ENCODE data around the gene DYRK1B.
"Not testable (repeated sequence)": the region's sequence is repeated elsewhere in the genome, so short reads cannot be mapped to it uniquely, and the experiment has no call there.

DYRK1B gene

DNA sequence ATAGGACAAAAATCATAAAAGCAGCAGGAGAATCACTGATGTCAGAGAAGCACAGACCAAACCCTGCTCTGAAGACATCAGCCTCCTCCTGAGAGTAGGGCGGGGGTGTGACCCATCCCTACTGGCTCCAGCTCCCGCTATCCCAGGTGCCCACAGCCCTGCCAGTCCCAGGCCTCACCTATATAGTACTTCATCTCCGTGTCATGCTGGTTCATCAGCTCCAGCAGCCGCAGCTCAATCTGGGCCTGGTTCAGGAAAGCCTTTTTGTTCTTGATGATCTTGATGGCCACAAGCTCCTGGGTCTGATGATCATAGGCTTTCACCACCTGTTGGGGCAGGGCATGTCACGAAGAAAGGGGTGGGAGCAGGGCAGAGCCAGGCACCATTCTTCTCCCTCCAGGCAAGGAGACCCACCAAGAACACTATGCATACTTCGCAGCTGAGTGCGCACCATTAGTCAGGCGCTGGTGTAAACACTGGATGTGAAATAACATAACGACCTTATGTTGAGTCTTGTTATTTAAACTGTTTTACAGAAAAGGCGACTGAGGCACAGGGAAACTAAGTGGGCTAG, 4.2 kb downstream of the DYRK1B start:
- no peak for DNase-seq

DNA sequence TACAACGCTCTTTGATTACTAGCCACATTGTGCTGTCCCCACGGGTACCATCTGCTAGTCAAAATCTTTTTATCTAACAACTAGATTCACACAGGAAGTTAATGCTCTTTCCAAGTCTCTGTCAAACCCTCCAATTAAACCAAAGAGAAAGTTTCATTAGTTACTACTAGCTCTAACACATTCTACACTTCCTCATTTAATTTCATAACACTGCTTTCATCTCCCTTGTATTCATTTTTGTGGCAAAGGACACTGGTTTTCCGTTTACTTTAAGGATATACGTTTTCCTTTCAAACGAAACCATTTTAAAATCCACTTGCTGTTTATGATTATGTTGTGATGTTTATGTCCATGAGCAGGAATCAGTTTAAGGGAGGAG, 5.3 kb downstream of the DYRK1B start:
- no peak for DNase-seq

DNA sequence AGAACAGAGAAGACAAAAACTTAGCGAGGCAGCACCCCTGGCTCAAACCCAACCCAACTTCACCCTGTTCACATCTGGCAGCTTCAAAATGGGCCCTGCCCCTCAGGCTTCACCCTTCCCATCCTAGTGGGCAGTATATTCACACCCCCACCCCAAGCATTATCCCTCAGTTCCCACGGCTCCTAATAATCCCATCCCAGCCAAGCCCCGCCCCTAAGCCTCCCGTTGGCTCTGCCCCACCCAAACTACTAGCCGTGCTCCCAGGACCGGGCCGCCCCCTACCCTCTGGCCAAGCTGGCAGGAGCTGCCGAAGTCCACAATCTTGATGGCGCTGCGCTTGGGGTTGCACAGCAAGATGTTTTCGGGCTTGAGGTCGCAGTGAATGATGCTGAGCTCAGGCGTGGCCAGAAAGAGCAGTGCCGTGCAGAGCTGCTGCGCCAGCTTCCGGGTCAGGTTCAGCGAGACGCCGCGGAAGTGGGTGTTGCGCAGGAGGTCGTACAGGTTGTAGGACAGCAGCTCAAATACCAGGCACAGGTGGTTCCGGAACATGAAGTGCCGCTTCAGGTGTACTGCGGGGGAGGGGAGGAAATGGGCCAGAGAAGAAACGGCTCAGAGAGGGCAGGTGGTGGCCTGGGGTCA, 5.8 kb downstream of the DYRK1B start:
- DNase-seq: peak in 1 of 3 experiments; percentile 58

DNA sequence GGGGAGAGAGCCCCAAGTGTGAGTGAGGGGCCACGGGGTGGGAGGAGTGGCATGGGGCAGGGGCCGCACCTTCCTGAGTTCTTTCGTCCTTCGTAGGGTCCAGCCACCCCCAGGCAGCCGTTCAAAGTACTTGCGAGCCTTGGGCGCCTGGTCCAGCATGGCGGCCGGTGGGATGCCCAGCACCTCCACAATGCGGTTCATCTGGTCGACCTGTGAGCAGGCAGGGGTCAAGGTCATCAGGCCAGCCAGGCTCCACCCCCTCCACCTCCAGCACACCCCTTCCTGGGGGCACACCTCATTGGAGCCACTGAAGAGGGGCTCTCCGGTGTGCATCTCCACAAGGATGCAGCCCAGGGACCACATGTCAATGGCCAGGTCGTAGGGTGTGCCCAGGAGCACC, 6.7 kb downstream of the DYRK1B start:
- no peak for DNase-seq

DNA sequence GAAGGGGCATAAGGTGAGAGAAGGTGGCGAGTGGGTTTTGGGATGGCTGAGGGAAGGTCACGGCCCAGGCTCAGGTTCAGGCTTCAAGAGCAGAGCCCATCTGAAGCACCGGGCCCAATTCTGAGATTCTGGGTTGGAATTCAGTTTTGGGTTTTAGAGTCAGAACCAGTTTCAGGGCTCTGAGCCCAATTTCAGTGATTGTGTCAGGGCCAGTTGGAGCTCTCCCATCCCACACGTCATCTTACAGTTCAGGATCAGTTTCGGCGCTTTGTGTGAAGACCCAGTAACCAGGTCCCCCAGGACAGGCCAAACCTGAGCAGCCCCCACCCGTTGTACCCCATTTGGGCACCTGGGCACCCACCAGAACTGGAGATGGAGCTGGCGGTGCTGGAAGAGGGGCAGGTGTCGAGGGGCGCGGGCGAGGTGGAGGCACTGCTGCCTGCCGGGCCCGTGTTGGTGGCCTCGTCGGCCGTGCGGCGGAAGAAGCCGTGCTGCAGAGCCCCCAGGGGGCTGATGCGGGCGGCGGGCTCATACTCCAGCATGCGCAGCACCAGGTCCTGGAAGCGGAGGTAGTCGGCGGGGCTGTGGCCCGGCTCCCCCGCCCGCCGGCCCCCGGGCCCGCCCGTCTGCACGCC, 7.5 kb downstream of the DYRK1B start:
- no peak for DNase-seq

DNA sequence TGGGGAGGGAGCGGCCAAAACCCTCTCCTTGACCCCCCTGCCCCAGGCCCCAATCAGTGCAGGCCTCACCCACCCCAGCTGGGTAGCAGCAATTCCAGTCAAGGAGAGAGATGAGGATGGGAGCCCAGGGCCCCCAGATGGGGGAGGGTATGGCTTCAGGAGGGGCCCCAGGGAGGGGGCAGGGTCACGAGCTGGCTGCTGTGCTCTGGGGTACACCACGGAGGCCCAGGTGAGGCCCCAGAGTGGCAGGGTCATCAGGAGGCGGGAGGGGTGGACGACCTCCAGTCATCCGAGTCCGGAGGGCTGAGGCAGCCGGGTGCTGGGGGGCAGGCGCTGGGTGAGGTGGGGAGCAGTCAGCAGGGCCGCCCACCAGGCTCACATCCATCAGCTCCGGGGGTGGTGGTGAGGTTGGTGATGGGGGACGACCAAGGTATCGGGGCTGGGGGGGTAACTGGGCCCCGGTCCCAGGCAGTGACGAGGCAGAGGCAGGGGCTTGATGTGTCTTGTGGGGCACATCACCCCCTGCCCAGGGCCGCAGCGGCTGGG, 8.4 kb downstream of the DYRK1B start:
- DNase-seq: no peak

DNA sequence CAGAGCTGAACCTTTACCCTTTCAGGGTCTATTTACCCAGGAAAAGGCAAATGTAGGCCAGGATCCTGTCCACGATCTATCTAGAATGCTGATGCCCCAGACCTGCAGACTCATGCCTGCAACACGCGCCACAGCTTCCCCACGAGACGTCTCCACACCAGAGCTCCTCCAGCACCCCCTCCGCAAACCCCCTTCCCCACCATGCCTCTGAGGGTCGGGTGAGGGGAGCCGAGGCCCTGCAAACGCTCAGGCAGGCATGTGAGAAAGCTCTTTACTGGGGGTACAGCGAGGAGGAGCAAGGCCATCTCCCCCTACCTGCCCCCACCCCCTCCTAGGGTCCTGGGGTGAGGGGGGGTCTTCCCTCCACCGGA, 8.9 kb downstream of the DYRK1B start:
- no peak for DNase-seq

DNA sequence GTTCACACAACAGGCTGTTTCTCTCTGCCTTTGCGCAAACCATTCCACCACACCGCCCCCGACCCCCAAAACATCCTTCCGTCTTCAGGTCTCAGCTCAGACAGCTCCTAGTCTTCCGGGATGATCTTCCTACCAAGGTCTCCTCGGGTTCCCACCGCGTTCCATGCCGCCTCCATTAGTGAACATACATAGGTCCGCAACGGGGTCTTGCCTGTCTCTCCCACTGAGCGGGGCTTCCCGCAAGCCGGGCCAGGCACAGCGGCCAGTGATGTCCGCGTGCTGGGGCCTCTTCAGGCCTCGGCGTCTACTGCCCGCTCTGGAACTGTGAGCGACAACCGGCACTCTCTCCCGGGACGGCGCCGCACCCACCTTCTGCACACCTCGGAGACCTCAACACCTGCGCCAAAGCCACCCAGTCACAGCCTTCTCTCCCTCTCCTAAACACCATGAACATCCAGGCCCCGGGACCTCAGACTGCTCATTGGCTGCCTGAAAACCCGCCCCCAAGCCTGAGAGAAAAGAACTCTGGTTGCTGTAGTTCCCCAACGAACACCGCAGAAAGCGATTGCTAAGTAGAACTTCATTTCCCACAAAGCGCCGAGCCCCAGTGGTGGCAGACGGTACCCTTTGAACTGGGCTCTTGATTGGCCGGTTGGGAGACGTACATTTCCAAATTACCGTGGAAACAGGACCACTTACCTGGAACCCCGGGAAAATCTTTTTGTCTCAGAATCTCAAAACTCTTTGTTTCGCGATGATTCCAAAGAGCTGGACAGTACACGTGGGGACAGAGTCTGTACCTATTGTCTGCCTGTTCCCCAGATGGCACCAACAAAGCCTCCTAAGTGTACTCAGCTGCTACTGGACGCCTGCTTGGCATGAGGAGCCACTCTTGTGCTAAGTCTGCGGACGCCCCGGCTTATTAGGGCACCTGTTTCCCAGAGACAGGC, 9.5 kb downstream of the DYRK1B start:
- DNase-seq: peak; percentile 94 to 97 (median 97)

DNA sequence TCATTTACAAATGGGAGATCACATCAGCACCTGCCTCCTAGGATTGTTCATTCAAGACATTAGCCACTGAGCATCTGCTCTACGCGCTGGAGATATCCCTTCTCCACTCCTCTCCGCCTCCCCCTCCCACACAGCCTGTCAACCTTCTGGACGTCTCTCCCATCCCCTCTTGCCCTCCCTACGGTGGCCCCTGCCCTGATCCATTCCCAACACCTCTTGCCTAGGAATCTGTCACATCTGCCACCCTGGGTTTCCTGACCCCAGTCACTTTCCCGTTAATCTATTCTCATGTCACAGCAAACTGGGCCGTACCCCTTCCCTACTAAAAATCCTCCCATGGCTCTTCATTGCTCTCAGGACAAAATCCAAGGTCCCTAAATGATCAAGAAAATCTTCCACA, 10.3 kb downstream of the DYRK1B start:
- peak in 2 of 3 experiments; percentile 28 to 44 for DNase-seq

DNA sequence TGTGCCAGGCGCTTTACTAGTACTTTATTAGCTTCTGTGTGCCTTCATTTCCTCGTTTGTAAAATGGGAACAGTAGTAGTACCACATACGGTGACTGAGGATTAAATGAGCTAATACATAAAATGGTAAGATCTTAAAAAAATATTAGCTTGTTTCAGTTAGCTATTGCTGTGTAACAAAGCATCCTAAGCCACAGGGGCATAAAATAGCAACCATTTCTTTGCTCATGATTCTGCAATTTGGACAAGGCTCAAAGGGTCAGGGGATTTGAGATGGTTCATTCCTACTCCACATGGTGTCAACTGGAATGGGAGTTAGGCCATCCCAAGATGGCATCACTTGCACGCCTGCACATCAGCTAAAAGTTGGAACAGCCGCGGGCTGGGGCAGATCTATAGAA, 13.3 kb downstream of the DYRK1B start:
- DNase-seq: no peak

DNA sequence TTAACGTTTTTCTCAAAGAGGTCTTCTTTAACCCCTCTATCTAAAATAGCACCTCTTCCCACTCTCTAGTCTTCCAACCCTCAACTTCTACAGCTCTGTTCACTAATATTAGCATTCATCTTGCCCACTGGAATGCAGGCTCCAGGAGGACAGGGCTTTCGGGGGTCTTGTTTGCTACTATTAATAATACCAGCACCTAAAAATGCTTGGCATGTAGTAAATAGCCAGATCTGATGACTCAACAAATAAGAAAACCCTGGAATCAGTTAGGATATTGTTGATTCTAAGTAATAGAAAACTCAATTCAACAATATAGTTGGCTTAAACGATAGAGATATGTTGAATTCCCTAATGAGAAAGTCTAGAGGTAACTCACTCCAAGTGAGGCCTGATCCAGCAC, 14.2 kb downstream of the DYRK1B start:
- DNase-seq: no peak

DNA sequence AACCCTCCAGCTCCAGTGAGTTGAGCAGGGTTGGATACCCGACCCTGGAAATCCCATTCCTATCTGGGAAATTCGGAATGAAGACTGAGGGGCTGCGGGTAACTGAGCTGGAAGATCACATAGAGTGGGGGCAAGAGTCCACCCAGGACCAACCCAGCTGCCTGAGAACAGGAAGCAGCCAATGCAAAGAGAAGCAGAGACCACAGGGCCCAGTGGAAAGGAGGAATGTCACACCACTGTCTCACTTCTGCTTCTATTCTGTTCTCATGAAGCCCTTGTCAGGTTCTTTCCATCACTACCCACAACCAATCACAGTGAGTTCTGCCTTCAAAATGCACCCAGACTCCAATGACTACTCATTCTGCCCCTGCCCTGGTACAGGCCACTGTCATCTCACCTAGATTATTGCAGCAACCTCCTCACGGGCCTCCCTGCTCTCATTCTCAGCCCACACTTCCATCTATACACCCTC, 15.3 kb downstream of the DYRK1B start:
- DNase-seq: no peak

DNA sequence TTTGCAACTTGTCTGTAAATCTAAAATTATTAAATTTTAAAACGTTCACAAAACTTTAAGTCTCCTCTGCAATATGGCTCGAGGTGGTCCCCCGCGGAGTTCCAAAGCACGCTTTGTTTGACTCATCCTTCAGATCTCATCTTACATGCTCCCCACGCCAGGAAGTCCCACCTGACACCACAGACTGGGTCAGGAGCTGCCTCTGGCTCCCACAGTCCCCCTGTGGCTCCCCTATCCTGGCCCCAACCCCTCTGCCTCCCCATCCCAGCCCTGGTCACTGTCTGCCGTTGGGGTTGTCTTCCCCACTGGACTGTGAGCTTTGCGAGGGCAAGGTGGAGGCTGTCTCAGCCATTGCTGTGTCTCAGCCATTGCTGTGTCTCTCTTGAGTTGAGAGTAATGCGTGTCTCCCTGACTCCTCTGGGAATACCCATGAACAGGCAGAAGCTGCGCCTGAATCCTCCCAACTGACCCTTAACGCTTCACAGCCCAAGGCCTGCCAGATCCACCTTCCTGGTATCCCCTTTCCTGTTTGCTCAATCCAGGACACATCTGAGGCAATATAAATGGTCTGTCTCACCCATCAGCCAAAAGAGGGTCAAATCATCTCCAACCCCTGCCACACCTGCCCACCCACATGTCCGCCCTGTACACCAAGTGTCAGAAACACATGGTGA, 15.9 kb downstream of the DYRK1B start:
- DNase-seq: no peak

DNA sequence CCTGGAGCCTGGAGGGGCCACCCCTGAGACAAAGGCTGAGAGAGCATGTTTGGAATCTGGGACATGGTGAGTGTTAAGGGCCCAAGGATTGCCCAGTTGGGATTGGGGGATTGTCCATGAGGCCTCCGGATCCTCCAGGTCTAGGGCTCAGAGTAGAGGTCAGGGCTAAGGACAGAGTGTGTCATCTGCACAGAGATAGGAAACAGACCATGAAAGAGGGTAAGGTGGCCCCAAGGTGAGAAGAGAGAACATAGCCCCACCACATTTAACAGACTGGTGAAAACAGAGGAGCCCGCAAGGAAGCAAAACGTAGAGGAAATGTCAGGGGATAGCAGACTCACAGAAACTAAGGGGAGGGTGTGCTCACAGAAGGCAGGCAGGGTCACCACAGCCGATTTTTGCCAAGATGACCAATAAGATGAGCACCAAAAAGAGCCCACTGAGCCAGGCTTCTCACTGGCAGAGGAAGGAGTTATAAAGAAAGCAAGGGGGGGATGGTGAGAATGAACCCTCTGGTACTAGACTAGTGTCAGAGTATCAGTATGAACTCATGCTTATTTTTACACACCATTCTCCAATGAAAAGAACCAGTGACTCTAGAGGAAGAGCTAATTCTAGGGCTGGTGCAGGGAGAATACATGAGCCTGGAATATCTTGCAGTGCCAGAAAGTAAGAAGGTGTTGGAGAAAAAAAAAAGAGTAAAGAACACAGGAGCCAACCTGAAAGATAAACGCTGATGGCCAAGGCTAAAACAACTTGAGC, 17.5 kb downstream of the DYRK1B start:
- DNase-seq: no peak

DNA sequence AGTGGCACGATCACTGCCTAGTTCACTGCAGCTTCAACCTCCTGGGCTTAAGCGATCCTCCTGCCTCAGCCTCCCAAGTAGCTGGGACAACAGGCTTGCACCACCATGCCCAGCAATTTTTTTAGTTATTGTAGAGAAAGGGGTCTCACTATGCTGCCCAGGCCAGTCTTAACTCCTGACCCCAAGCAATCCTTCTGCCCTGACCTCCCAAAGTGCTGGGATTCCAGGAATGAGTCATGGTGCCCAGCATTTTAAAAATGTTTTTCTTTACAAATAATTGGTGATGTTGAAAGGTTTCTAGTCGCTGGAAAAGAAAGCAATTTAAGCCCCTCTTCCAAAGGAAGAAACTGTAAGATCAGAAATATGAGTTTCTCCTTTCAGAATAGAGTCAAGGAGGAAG, 19.4 kb downstream of the DYRK1B start:
- DNase-seq: no peak

DNA sequence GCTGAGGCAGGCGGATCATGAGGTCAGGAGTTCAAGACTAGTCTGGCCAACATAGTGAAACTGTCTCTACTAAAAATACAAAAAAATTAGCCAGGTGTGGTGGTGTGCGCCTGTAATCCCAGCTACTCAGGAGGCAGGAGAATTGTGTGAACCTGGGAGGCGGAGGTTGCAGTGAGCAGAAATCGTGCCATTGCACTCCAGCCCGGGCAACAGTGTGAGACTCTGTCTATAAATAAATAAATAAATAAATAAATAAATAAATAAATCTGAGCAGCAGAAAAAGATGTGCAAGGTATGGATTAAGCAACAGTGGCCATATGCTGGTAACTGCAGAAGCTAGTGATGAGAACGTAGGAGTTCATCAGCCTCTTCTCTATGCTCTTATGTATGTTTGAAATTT, 19.9 kb downstream of the DYRK1B start:
- DNase-seq: not testable (repeated sequence)

DNA sequence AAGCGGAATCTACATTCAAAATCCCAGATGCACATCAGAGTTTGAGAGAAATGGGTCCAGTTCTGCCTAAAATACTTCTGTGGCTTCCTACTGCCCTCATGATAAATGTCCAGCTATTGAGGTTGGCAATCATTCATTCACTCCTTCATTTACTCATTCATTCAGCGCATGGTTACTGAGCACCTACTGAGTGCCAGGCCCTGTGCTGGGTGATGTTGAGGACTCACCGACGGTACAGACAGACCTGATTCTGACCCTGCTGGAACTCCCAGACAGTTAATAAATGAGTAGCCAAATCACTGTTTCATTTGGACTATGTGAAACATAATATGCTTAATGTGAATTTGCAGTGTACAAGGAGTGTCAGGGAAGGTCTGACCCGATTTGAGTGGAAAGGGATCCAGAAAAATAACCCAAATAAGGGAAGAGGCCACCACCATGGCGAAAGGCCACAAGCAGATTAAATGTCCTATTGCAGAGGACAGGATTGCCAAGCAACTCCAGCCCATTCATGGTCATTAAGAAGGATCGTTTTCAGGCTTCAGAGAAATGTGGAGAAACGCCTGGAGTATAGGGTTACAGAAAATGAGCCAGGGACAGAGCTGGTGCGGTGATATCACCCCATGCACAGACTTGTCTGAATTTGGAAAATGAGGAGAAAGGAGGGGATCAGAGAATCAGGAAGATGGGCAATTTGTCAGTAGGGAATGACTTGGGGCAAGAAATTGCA, 20.5 kb downstream of the DYRK1B start:
- DNase-seq: peak in 1 of 3 experiments; percentile 6

DNA sequence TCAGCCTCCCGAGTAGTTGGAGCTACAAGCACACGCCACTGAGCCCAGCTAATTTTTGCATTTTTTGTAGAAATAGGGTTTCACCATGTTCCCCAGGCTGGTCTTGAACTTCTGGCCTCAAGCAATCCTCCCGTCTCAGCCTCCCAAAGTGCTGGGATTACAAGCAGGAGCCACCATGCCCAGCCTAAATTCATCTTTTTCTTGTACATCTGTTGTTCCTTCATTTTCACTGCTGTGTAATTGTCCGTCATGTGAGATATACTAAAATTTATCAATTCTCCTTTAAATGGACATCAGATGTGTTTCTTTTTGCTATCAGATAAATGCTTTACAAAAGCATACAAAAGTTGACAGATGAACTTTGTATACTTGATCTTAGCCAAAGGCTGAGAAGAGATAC, 22.9 kb downstream of the DYRK1B start:
- no peak for DNase-seq

DNA sequence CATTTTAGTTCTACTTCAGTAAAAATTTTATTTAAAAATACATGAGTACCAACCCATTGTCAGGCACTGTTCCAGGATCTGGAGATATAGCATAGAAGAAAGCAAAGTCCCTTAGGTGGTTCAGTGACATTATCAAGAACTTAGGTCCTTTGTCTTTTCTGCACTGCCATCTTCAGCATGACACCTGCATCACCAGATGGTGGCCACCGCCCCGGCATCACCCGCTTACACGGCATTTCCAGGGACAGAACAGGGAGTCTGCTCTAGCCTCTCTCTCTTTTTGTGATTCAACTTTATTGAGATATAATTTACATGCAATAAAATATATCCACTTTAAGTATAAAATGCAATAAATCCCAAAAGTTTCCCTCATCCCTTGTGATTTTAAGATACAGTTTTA, 23.5 kb downstream of the DYRK1B start:
- no peak for DNase-seq

DNA sequence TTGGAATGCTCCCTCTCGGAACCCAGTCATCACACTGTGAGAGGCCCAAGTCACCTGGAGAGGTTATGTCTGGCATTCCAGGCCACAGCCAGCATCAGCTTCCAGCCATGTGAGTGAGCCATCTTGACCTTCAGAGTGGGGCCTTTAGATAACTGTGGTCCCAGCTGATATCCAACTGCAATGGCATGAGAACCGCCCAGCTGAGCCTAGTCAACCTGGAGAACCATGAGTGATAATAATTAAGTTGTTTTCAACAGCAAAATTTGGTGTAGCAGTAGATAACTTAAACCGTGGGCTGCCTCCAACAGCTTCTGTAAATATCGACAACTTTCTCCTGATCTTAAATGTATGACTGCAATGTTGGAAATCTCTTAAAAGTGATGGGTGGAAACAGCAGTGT, 24.6 kb downstream of the DYRK1B start:
- DNase-seq: no peak

DNA sequence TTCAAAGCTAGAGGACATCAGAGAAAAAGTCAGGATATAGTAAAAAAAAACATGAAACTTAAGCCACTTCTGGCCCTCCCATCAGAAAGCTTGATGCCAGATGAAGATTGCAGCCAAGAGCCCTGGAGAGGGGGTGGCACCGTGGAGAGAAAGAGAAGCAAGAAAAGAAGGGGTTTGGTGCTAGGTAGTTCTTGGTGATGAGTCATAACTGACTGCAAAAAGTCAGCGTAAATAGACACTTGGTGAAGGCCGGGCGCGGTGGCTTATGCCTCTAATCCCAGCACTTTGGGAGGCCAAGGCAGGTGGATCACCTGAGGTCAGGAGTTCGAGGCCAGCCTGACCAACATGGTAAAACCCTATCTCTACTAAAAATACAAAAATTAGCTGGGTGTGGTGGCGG, 25.3 kb downstream of the DYRK1B start:
- DNase-seq: not testable (repeated sequence)
